ENCODE measurements around the gene CCDC97.

- no peak for TF ChIP-seq CTCF (IDR thresholded peaks at IDR 0.05)
- TF ChIP-seq POLR2AphosphoS5 (IDR thresholded peaks at IDR 0.05) = no peak
- TF ChIP-seq EP300 (IDR thresholded peaks at IDR 0.05) = no peak
- TF ChIP-seq POLR2A (IDR thresholded peaks at IDR 0.05) = no peak
Observed at GRCh38 chr19:41363371-41363752, 53.4 kb downstream of the CCDC97 start.

Data from sigmoid colon (tissue), 4 donors.